GM10847 (cell line): ENCODE measurements around the gene TBC1D5.

Experiments
- POLR2A ChIP-seq: IDR thresholded peaks from 2 replicates; pipeline ENCODE4 v1.6.1; 2011; ENCODE audit not compliant: insufficient read length; ENCODE audit errors: extremely low read depth

TBC1D5 gene

DNA sequence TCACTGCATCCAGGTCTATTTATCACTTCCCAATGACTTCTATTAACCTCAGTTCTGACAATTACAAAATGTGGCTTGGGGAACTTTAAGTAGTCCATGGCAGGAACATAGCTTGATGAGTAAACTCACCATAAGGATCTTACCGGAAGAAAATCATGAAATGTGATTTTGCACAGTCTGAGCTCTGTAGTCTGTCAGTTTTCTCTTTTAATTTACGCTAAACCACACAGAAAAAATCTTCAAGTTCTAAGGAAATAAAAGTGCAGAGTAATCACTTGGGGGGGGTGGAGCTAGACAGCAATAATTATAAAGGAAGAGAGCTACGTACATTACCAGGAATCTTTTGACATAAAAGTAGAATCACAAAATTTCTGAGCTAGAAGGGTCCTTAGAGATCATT lies 9.2 kb downstream of the TBC1D5 start:
- TF ChIP-seq POLR2A = no peak

- no peak for TF ChIP-seq POLR2A
These were observed 12.0 kb downstream of the TBC1D5 start for GRCh38 chr3:17730318-17730967.

GRCh38 chr3:17726313-17726712 lies 16.1 kb downstream of the TBC1D5 start:
- TF ChIP-seq POLR2A = no peak

GRCh38 chr3:17724948-17725347 lies 17.5 kb downstream of the TBC1D5 start:
- no peak for TF ChIP-seq POLR2A

- TF ChIP-seq POLR2A = no peak
These were observed 18.3 kb downstream of the TBC1D5 start for GRCh38 chr3:17724122-17724521.

DNA sequence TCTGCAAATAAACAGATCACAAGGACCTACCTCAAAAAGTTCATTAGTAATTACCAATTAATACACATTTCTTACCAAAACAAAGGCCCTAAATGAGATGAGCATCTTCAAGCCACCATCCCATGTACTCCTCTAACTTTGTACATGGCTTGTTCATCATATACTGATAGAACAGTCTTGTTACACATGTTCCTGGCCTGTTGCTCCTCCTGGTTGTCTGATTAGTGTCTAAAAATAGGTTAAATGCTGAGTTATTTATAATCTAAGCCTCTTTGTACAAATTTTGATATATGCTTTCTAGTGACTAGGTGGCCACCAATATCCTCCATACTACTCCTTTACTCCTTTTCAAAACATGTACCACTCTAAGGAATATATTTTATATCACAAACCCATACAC lies 25.0 kb downstream of the TBC1D5 start:
- no peak for TF ChIP-seq POLR2A

DNA sequence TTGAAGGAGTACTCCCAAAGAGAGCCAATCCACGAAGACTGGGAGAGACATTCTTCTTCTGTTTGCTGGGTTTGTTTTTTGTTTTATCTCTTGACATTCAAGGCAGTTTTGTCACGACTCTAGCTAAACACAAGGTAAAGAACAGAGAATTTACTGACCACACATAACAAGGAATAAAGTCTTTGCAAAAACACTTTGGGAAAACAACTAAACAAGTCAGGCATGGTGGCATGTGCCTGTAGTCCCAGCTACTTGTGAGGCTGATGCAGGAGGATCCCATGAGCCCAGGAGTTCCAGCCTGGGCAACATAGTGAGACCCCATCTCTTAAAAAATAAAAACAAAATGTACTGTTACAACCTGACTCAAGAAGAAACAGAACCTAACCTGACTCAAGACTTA lies 28.0 kb downstream of the TBC1D5 start:
- no peak for TF ChIP-seq POLR2A

DNA sequence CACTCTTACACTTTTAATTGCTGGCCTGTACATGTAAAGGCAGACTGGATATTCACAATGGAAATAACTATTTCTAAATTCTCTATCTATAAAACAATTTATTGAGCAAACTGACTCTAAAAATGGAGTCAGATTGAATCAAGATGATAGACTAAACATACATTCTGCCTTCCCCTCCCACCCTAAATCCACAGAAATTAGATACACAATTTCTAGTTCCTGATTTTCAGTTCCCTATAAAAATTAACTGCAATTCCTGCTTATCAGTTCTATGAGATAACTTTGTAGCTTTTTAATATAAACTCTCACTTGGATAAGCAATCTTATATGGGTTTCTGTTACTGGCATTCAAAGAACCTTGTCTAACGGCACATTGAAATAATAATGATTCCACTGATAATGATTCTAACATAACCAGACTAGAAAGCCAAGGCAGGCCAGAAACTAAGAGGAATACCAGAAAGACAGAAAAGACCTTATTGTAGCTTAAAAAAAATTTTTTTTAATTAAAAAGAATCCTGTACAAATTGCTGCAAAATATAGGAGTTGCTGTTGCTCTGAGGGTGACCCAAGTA lies 33.1 kb downstream of the TBC1D5 start:
- no peak for TF ChIP-seq POLR2A

GRCh38 chr3:17707813-17708543 lies 34.5 kb downstream of the TBC1D5 start:
- TF ChIP-seq POLR2A = no peak

DNA sequence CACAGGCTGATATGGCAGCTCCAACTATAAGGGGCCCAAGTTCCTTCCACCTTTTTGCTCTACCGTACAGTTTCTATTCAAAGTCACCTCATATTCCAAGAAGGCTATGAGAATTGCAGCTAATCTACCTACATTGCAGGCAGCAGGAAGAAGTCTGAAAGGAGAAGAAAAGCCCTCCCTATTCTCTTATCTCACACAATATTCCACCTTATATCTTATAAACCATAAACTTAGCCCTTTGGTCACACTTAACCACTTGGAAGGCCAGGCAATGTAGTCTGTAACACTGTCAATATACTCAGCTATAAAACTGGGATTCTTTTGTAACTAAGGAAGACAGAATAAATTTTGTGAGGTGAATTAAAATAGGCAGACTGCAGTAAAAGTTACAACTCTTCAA lies 54.9 kb downstream of the TBC1D5 start:
- TF ChIP-seq POLR2A = no peak

GRCh38 chr3:17686613-17687012 lies 55.8 kb downstream of the TBC1D5 start:
- no peak for TF ChIP-seq POLR2A

- no peak for TF ChIP-seq POLR2A
These were observed 58.8 kb downstream of the TBC1D5 start for GRCh38 chr3:17683542-17684207.

- TF ChIP-seq POLR2A = no peak
These were observed 61.9 kb downstream of the TBC1D5 start for GRCh38 chr3:17680530-17680929.

- no peak for TF ChIP-seq POLR2A
These were observed 64.2 kb downstream of the TBC1D5 start for GRCh38 chr3:17678116-17678741.

DNA sequence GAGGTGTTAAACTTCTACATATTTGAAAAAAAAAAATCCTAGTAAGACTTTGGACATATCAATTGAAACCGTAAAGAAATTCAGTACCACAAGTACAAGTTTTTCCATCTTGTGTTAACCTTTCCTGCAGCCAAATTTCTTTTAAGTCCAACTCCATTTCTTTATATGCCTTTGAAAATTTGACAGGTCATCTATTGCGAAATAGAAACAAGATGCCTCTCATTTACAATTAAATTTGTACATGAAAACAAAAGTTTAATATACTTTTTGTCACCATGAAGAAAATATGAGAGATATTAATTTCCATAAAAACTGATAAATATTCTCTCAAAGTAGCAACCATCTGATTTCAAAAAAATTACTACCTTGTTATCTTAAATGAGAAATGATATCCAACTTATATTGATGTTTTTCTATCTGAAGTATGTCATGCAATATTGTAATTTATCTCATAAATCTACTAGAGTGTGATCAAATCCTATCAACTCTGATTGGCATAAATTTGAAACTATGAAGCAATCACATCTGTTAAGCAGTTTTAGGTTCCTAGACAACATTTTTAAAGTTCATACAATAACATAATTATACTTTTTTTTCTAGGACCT lies 68.2 kb downstream of the TBC1D5 start:
- TF ChIP-seq POLR2A = no peak
